Common myeloid progenitor, CD34-positive (primary cell): ENCODE measurements around the gene RAB31.

Experiments
- CTCF ChIA-PET: fragments of 350-600 bp; sonication (Branson Sonifier 250); formaldehyde crosslinking; loops from one replicate; lab custom pipeline; 2021; ENCODE audit warnings: antibody characterized with exemption; lab: Charles Lee
- POLR2A ChIA-PET: fragments of 350-600 bp; sonication (Branson Sonifier 250); formaldehyde crosslinking; loops from one replicate; lab custom pipeline; 2021; ENCODE audit warnings: antibody characterized with exemption; lab: Charles Lee
- DNase-seq, 3 donors: peaks; one replicate each; pipeline versions ENCODE4 v3.0.0 to v3.0.0-alpha.2; 2013
- H3K27ac ChIP-seq, 2 experiments: 1 replicate in 1 of 2; 2 replicates in 1 of 2; pipeline ENCODE4 v1.7.0; 2013; ENCODE audit warnings: inconsistent platforms in 2 of 2, low read length in 2 of 2, mild to moderate bottlenecking in 2 of 2, low read depth in 1 of 2, moderate library complexity in 1 of 2; ENCODE audit not compliant: severe bottlenecking in 2 of 2, insufficient read depth in 1 of 2, poor library complexity in 1 of 2
- H3K27me3 ChIP-seq, 5 experiments: replicated peaks in 2 of 5; 1 replicate in 3 of 5; 2 replicates in 2 of 5; pipeline versions ENCODE4 v1.6.1 to v1.7.0; 2013; ENCODE audit warnings: low read length in 4 of 5, mild to moderate bottlenecking in 2 of 5, moderate library complexity in 2 of 5, inconsistent platforms in 1 of 5; ENCODE audit not compliant: insufficient read depth in 5 of 5, control insufficient read depth in 4 of 5
- H3K36me3 ChIP-seq, 4 experiments: 1 replicate in 2 of 4; 2 replicates in 2 of 4; pipeline versions ENCODE4 v1.6.1 to v1.7.0; 2013; ENCODE audit warnings: low read length in 3 of 4, control low read depth in 1 of 4, mild to moderate bottlenecking in 1 of 4; ENCODE audit not compliant: control insufficient read depth in 4 of 4, insufficient read depth in 4 of 4
- H3K4me1 ChIP-seq, 4 experiments: 1 replicate in 3 of 4; 2 replicates in 1 of 4; pipeline versions ENCODE4 v1.6.1 to v1.7.1; 2013; ENCODE audit warnings: low read length in 3 of 4, mild to moderate bottlenecking in 3 of 4, control low read depth in 1 of 4, inconsistent platforms in 1 of 4, moderate library complexity in 1 of 4; ENCODE audit not compliant: control insufficient read depth in 4 of 4, insufficient read depth in 4 of 4; ENCODE audit errors: control extremely low read depth in 1 of 4
- H3K4me3 ChIP-seq, 7 experiments: 1 replicate in 4 of 7; 2 replicates in 3 of 7; pipeline versions ENCODE4 v1.5.1 to v1.7.0; 2013; ENCODE audit warnings: mild to moderate bottlenecking in 7 of 7, low read length in 6 of 7, moderate library complexity in 6 of 7, inconsistent platforms in 2 of 7, low read depth in 2 of 7, control low read depth in 1 of 7; ENCODE audit not compliant: insufficient read depth in 4 of 7, control insufficient read depth in 1 of 7; ENCODE audit errors: extremely low read depth in 1 of 7
- H3K9me3 ChIP-seq, 5 experiments: 1 replicate in 4 of 5; 2 replicates in 1 of 5; pipeline versions ENCODE4 v1.6.1 to v1.7.1; 2013; ENCODE audit warnings: low read length in 4 of 5, mild to moderate bottlenecking in 2 of 5, inconsistent platforms in 1 of 5, low read depth in 1 of 5, moderate library complexity in 1 of 5; ENCODE audit not compliant: control insufficient read depth in 4 of 5, insufficient read depth in 2 of 5; ENCODE audit errors: control extremely low read depth in 1 of 5
- WGBS: methylation state at CpG from one replicate; pipeline ENCODE4 v1.1.5; 2013; ENCODE audit not compliant: insufficient coverage; 5-methylcytosine and 5-hydroxymethylcytosine counted together

Gene RAB31

DNA sequence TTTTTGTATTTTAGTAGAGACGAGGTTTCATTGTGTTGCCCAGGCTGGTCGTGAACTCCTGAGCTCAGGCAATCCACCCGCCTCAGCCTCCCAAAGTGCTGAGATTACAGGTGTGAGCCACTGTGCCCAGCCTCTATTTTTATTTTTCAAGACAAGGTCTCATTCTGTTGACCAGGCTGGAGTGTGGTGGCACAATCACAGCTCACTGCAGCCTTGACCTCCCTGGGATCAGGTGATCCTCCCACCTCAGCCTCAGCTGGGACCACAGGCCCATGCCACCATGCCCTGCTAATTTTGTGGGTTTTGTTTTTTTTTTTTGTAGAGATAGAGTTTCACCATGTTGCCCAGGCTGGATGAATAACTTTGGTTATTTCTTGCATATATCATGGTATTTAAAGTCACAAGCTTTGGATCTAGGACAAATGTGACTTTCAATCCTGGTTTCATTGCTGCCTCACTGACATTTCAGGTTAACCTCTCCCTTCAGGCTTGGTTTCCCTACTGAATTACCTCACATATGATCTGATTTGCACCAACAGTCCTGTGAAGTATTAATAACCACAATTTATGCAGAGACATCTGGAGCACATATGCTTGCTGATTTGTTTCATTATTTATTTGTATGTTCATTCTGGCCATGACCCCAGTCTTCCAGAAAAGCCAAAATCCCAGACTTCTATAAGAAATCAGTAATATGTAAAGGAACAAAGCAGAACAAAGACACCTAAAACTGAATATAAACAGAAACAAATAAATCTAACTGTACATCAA is 17.5 kb upstream of the RAB31 start:
- CTCF ChIA-PET: no interaction called here
- Histone ChIP-seq H3K27ac (no peak overlapping the region), H3K27me3 (no peaks in the 10 kb centered on the region), H3K4me1 (peaks cover 0 to 5% (median 0%) of the 10 kb centered on the region in 4 experiments), H3K4me3 (no peak overlapping the region), H3K36me3 (no peaks in the 10 kb centered on the region), H3K9me3 (no peaks in the 10 kb centered on the region)
- WGBS: 95% methylated on average over 2 of the region's 3 CpGs
- DNase-seq: no peak
- POLR2A ChIA-PET: no interaction called here

- CTCF ChIA-PET: no interaction called here
- H3K27me3 ChIP-seq: no peaks in the 10 kb centered on the region
- WGBS: no CpG with 5 or more reads among the region's 1 CpG
- peaks cover 0 to 10% (median 2%) of the 10 kb centered on the region in 4 experiments for H3K4me1 ChIP-seq
- POLR2A ChIA-PET: no interaction called here
- H3K4me3 ChIP-seq: no peak overlapping the region
- no peak overlapping the region for H3K27ac ChIP-seq
- no peak for DNase-seq
- no peaks in the 10 kb centered on the region for H3K36me3 ChIP-seq
- H3K9me3 ChIP-seq: no peaks in the 10 kb centered on the region
These were observed 16.9 kb upstream of the RAB31 start for GRCh38 chr18:9691235-9691634.

GRCh38 chr18:9694174-9694573 is 13.9 kb upstream of the RAB31 start:
- peaks cover 0 to 13% (median 3%) of the 10 kb centered on the region in 4 experiments for H3K4me1 ChIP-seq
- ChIA-PET CTCF (interaction anchor here (2.1 kb wide), 1 partner anchor 10 kb away, joined by 7 read pairs; no protein-coding TSS in a partner anchor), POLR2A (interaction anchor here (0.6 kb wide), 1 partner anchor 166 kb away, joined by 3 read pairs; no protein-coding TSS in a partner anchor)
- DNase-seq: no peak
- no peaks in the 10 kb centered on the region for H3K27me3 ChIP-seq
- 92% methylated on average over 4 of the region's 5 CpGs for WGBS
- H3K27ac ChIP-seq: no peak overlapping the region
- H3K4me3 ChIP-seq: no peak overlapping the region
- no peaks in the 10 kb centered on the region for H3K9me3 ChIP-seq
- H3K36me3 ChIP-seq: no peaks in the 10 kb centered on the region

DNA sequence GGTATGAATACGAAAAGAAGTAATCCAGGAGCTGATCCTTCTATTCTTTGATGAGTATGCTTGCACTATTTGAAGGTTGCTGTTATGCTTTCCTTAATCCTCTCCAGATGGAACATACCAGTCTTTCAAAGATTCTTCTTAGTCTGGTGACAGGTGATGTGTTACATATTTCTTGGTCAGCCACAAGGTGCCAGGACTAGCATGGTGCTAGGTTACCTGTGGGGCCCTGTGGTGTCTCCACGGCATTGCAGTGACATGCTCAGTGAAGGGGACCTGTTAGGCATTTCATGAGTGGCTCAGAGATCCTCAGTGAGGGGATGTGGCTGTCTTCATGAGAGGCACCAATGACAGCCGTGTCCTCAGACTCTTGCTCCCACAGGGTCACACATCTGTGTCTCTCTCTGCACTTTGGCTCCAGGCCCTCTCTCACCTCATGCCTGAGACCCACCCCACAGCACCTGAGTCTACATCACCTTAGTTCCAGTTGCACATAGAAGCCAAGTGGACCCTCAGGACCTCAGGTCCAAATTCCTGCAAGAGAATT is 13.1 kb upstream of the RAB31 start:
- 84% methylated on average over 3 of the region's 3 CpGs for WGBS
- Histone ChIP-seq H3K4me1 (peaks cover under 1 to 15% (median 4%) of the 10 kb centered on the region in 4 experiments), H3K27ac (no peak overlapping the region), H3K27me3 (no peaks in the 10 kb centered on the region), H3K36me3 (no peaks in the 10 kb centered on the region), H3K9me3 (no peaks in the 10 kb centered on the region), H3K4me3 (no peak overlapping the region)
- no peak for DNase-seq
- POLR2A ChIA-PET: no interaction called here
- CTCF ChIA-PET: interaction anchor here (2.1 kb wide), 1 partner anchor 11 kb away, joined by 7 read pairs; no protein-coding TSS in a partner anchor

GRCh38 chr18:9695605-9696004 is 12.5 kb upstream of the RAB31 start:
- Histone ChIP-seq H3K36me3 (no peaks in the 10 kb centered on the region), H3K27me3 (no peaks in the 10 kb centered on the region), H3K9me3 (no peaks in the 10 kb centered on the region), H3K4me1 (peaks cover 3 to 21% (median 9%) of the 10 kb centered on the region in 4 experiments), H3K27ac (no peak overlapping the region), H3K4me3 (no peak overlapping the region)
- POLR2A ChIA-PET: no interaction called here
- DNase-seq: no peak
- 52% methylated on average over 4 of the region's 5 CpGs for WGBS
- CTCF ChIA-PET: interaction anchor here (1.1 to 1.3 kb wide), 3 partner anchors 12 to 120 kb away, joined by 3 read pairs; no protein-coding TSS in a partner anchor

DNA sequence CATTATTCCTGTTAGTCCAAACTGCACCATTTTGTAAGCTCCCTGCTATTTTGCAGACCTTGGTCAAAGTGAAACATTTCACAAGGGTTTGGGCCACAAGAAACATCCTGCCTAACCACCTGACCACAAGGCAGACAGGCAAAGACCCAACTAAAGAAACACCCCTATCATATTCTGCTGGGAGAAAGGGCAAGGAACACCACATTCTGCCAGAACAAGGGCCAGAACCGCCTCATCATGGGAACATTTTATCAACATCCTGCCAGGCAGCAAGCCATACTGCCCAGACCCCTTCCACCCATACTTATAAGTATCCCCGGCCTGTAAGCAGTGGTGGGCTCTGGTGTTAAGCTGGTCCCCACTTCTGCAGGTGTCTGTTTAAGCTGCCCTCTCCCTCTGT is 12.0 kb upstream of the RAB31 start:
- ChIA-PET POLR2A (no interaction called here), CTCF (interaction anchor here (1.1 to 1.3 kb wide), 3 partner anchors 12 to 121 kb away, joined by 3 read pairs; no protein-coding TSS in a partner anchor)
- H3K27me3 ChIP-seq: no peaks in the 10 kb centered on the region
- no peak for DNase-seq
- peaks cover 6 to 25% (median 11%) of the 10 kb centered on the region in 4 experiments for H3K4me1 ChIP-seq
- WGBS: 75% methylated on average over 1 of the region's 2 CpGs
- no peaks in the 10 kb centered on the region for H3K9me3 ChIP-seq
- H3K4me3 ChIP-seq: no peak overlapping the region
- no peak overlapping the region for H3K27ac ChIP-seq
- H3K36me3 ChIP-seq: no peaks in the 10 kb centered on the region

DNA sequence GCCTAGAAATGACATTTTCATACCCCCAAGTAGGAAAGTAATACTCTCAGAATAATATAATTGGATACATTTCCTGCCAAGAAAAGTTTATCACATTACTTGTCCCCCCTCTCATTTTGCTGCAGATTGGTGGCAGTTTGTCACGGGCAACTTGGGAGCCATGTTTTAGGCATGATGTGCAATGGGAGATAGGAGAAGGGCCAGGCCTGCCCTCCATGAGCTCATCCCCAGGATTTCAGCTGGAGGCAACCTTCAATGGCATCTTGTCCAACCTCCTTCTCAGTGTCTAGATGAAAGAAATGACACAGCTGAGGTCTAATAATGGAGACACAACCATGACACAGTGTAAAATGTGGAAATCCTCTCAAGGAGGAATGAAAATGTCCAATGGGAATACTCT is 11.4 kb upstream of the RAB31 start:
- Histone ChIP-seq H3K4me3 (no peak overlapping the region), H3K9me3 (no peaks in the 10 kb centered on the region), H3K36me3 (no peaks in the 10 kb centered on the region), H3K27ac (no peak overlapping the region), H3K27me3 (no peaks in the 10 kb centered on the region), H3K4me1 (peaks cover 7 to 27% (median 15%) of the 10 kb centered on the region in 4 experiments)
- WGBS: no CpG with 5 or more reads among the region's 1 CpG
- CTCF ChIA-PET: interaction anchor here (1.1 to 1.3 kb wide), 3 partner anchors 13 to 121 kb away, joined by 3 read pairs; no protein-coding TSS in a partner anchor
- DNase-seq: no peak
- POLR2A ChIA-PET: no interaction called here
